HG03097 (cell line): Measurements from ENCODE around the gene AARSD1.
"Not testable (repeated sequence)": the region's sequence is repeated elsewhere in the genome, so short reads cannot be mapped to it uniquely, and the experiment has no call there.

Experiments
- ATAC-seq: cut with Tn5 transposase; IDR thresholded peaks from one replicate; pipeline ENCODE4 v1.9.1; 2021; ENCODE audit not compliant: unreplicated experiment, low FRiP score

AARSD1 gene

GRCh38 chr17:42982266-42982665 lies 18.0 kb upstream of the AARSD1 start:
- no peak for ATAC-seq

- ATAC-seq: peak; percentile 30
These were observed 16.6 kb upstream of the AARSD1 start for GRCh38 chr17:42980766-42981397.

- peak; percentile 59 for ATAC-seq
These were observed 16.1 kb upstream of the AARSD1 start, which contains the start of gene RUNDC1 for GRCh38 chr17:42980274-42980765. TSS of gene RUNDC1 (plus strand) at chr17:42980565. CDS start at chr17:42980577, 12 bp downstream.

GRCh38 chr17:42979511-42980273 lies 15.4 kb upstream of the AARSD1 start, which contains the start of gene PTGES3L:
TSS of gene PTGES3L (minus strand) at chr17:42980080. CDS start at chr17:42980053, 27 bp downstream.
- ATAC-seq: no peak

- ATAC-seq: not testable (repeated sequence)
These were observed 11.4 kb upstream of the AARSD1 start for GRCh38 chr17:42975701-42976100.

GRCh38 chr17:42975265-42975664 lies 11.0 kb upstream of the AARSD1 start:
- ATAC-seq: no peak

- not testable (repeated sequence) for ATAC-seq
These were observed 9.1 kb upstream of the AARSD1 start for GRCh38 chr17:42973323-42973722.

- ATAC-seq: no peak
These were observed 7.3 kb upstream of the AARSD1 start for GRCh38 chr17:42971589-42971988.

GRCh38 chr17:42969001-42969581 lies 4.8 kb upstream of the AARSD1 start:
- ATAC-seq: no peak

- ATAC-seq: no peak
These were observed 3.7 kb upstream of the AARSD1 start for GRCh38 chr17:42967925-42968324.

GRCh38 chr17:42953669-42954068 lies 10.6 kb downstream of the AARSD1 start:
- no peak for ATAC-seq

- no peak for ATAC-seq
These were observed 14.0 kb downstream of the AARSD1 start for GRCh38 chr17:42950044-42950783.

- no peak for ATAC-seq
These were observed 17.4 kb downstream of the AARSD1 start for GRCh38 chr17:42946812-42947211.

GRCh38 chr17:42944211-42944610 lies 20.0 kb downstream of the AARSD1 start:
- ATAC-seq: no peak

- no peak for ATAC-seq
These were observed 26.3 kb downstream of the AARSD1 start for GRCh38 chr17:42937712-42938596.

GRCh38 chr17:42929497-42929844 lies 34.8 kb downstream of the AARSD1 start:
- no peak for ATAC-seq

GRCh38 chr17:42928714-42929496 lies 35.3 kb downstream of the AARSD1 start:
- ATAC-seq: no peak

GRCh38 chr17:42924891-42925290 lies 39.4 kb downstream of the AARSD1 start:
- ATAC-seq: no peak

GRCh38 chr17:42923472-42923871 lies 40.8 kb downstream of the AARSD1 start:
- ATAC-seq: not testable (repeated sequence)
